B cell (primary cell): ENCODE data around the gene FUBP3.

Experiments
- EZH2 ChIP-seq: IDR thresholded peaks from 2 replicates; pipeline ENCODE4 v1.6.1; 2012; ENCODE audit warnings: borderline replicate concordance, low read depth, mild to moderate bottlenecking, moderate library complexity, low read length; ENCODE audit not compliant: insufficient read depth, poor library complexity, severe bottlenecking
- TF ChIP-seq, protein P1 (sequence below): fragments of 200-600 bp; IDR thresholded peaks from one replicate; pipeline ENCODE4 v1.8.0; 2022; ENCODE audit warnings: antibody characterized with exemption, mild to moderate bottlenecking

DNA sequence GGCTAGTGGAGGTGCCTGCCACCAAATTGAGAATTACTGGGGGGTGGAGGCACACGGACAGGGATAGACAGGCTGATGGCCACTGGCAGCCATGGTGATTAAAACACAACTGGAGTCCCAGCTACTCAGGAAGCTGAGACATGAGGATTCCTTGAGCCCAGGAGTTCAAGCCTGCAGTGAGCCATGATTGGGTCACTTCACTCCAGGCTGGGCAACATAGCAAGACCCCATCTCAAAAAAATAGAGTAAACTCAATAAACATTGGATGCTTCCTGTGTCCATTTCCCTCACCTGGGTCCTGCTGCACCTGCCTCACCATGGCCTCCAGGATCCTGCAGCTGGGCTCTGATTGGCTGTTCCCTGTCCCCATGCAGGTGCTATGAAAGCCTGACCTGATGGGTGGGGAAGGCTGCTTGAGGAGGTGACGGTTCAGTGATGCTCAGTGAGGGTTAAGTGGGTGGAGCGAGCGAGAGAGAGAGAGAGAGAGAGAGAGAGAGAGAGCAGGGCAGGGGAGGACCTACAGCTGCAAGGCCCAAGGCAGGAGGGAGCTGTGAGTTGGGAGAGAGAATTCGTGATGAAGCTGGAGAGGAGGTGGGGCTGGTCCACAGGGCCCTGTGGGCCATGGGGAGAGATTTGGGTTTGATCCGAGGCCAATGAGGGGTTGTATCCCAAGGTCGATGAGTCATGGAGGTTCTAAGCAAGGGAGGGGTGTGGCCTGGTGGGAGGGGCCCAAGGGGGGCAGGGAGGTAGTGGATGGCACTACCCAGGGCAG is 36.7 kb upstream of the FUBP3 start:
- TF ChIP-seq, protein P1, sequence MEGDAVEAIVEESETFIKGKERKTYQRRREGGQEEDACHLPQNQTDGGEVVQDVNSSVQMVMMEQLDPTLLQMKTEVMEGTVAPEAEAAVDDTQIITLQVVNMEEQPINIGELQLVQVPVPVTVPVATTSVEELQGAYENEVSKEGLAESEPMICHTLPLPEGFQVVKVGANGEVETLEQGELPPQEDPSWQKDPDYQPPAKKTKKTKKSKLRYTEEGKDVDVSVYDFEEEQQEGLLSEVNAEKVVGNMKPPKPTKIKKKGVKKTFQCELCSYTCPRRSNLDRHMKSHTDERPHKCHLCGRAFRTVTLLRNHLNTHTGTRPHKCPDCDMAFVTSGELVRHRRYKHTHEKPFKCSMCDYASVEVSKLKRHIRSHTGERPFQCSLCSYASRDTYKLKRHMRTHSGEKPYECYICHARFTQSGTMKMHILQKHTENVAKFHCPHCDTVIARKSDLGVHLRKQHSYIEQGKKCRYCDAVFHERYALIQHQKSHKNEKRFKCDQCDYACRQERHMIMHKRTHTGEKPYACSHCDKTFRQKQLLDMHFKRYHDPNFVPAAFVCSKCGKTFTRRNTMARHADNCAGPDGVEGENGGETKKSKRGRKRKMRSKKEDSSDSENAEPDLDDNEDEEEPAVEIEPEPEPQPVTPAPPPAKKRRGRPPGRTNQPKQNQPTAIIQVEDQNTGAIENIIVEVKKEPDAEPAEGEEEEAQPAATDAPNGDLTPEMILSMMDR: no peak
- no peak for TF ChIP-seq EZH2
